Dedifferentiated amniotic fluid mesenchymal stem cell (primary cell): ENCODE measurements around the gene LENG1.
"Not testable (repeated sequence)": the region's sequence is repeated elsewhere in the genome, so short reads cannot be mapped to it uniquely, and the experiment has no call there.

ENCODE experiments used
- DNase-seq: peaks from one replicate; pipeline ENCODE4 v3.0.0-alpha.2; 2016; ENCODE audit errors: extremely low spot score

The LENG1 gene

GRCh38 chr19:54159352-54160181 lies at the start of gene LENG1:
LENG1 (minus strand) TSS chr19:54159721; CDS start chr19:54159695, 26 bp downstream.
- DNase-seq, result peak; percentile 100

- DNase-seq, result no peak
Observed at GRCh38 chr19:54208784-54209057, 49.2 kb upstream of the LENG1 start.

- no peak for DNase-seq
Observed at GRCh38 chr19:54207983-54208783, 48.7 kb upstream of the LENG1 start.

DNA sequence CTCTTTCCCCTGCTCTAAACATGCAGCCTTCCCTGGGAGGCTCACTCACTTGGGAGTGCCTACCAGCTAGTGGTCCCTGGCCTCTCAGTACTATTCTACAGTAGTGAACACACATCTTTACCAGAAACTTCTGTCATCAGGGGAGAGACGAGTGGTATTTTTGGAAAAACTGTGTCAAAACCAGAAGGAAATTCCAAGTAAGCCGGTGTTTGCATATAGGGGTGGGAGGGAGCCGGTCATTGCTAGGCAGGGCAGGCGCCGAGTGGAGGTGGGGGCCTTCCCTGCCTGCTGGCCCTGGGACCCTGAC lies 48.1 kb upstream of the LENG1 start:
- no peak for DNase-seq

DNA sequence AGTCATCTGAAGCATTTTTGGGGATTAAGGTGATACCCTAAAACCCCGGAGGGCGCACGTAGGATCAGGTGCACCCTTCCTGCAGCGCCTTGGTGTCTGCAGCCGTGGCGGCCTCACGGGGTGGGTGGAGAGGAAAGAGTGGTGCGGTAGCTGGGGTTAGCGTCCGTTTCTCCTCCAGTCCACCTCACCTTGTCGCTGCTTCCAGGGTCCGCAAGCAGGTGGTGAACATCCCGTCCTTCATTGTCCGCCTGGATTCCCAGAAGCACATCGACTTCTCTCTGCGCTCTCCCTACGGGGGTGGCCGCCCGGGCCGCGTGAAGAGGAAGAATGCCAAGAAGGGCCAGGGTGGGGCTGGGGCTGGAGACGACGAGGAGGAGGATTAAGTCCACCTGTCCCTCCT lies 47.7 kb upstream of the LENG1 start:
- DNase-seq, result not testable (repeated sequence)

- DNase-seq, result no peak
Observed at GRCh38 chr19:54206831-54207177, 47.3 kb upstream of the LENG1 start.

DNA sequence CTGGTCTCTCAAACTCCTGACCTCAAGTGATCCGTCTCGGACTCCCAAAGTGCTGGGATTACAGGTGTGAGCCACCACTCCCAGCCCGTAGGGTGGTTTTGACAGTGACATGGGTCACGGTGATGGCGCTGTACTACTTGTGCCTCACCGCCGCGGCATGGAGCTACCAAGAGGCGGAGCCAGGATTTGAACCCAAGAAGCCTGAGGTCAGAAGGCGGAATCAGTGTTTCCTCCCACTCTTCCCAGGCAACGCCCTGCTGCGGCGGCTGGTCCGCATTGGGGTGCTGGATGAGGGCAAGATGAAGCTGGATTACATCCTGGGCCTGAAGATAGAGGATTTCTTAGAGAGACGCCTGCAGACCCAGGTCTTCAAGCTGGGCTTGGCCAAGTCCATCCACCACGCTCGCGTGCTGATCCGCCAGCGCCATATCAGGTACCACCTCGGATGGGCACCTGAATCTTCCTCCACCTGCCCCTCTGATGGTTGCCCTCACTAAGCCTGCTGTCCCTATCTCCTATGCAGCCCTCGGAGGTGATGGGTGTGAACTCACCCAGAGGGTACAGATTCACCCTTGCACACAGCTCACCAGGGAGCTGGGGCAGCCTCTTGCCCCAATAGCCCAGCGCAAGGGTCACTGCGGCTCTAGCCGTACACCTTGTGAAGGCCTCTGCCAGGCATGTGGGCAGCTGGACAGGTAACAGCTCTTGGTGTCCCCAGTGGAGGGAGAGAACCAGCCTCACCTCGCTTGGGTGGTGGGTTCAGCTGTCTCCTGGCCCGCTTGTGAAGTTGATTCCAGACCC lies 46.7 kb upstream of the LENG1 start:
- no peak for DNase-seq

- no peak for DNase-seq
Observed at GRCh38 chr19:54204767-54205468, 45.4 kb upstream of the LENG1 start.

GRCh38 chr19:54203151-54203611 lies 43.7 kb upstream of the LENG1 start:
- no peak for DNase-seq

- DNase-seq, result no peak
Observed at GRCh38 chr19:54201980-54202379, 42.5 kb upstream of the LENG1 start.

GRCh38 chr19:54201172-54201701 lies 41.7 kb upstream of the LENG1 start:
- no peak for DNase-seq

DNA sequence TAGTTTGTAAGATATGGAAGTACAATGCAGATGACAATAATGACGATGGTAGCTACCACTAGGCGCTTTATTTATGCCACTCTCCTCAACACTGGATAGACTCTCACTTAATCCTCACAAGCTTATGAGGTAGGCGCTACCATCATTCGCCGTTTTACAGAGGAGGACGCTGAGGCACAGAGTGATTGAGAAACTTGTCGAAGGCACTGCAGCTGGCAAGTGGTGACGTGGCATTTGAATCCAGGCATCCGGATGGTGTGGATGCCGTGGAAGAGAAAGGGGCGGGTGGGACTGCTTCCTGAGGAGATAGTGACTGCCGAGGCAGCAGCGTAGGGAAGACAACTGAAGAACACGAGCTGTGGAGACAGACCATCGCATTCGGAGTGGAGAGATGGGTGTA lies 39.9 kb upstream of the LENG1 start:
- peak; percentile 12 for DNase-seq

DNA sequence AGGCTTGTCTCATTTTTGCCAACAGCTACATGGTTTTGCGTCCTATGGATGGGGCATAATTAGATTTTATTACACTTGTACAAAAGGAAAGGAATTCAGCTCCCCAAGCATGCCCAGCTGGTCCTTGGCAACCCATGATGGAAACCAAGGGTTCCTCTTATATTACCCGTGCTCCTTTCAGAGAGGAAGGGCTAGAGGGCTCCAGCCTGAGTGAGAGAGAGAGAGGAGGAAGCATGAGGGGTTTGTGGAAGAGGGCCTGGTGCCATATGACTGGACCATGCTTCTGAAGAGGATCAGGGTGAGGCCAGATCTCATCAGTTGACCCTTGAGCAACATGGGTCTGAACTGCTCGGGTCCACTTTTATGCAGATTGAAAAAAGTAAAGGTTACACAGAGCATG lies 37.6 kb upstream of the LENG1 start:
- DNase-seq, result no peak

- peak; percentile 6 for DNase-seq
Observed at GRCh38 chr19:54196536-54196935, 37.0 kb upstream of the LENG1 start.

- not testable (repeated sequence) for DNase-seq
Observed at GRCh38 chr19:54194463-54194862, 34.9 kb upstream of the LENG1 start.

DNA sequence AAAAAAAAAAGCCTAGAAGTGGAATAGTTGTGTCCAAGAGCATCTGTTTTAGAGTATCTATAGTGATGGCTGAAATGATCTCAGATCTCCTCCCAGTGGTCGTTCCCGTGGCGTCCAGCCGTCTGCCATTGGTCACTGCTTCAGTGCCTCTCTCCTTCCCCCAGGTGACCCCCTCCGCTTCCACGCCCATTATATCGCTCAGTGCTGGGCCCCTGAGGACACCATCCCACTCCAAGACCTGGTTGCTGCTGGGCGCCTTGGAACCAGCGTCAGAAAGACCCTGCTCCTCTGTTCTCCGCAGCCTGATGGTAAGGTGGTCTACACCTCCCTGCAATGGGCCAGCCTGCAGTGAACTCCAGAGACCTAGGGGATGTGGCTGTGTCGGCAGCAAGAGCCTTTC lies 33.5 kb upstream of the LENG1 start:
- no peak for DNase-seq

DNA sequence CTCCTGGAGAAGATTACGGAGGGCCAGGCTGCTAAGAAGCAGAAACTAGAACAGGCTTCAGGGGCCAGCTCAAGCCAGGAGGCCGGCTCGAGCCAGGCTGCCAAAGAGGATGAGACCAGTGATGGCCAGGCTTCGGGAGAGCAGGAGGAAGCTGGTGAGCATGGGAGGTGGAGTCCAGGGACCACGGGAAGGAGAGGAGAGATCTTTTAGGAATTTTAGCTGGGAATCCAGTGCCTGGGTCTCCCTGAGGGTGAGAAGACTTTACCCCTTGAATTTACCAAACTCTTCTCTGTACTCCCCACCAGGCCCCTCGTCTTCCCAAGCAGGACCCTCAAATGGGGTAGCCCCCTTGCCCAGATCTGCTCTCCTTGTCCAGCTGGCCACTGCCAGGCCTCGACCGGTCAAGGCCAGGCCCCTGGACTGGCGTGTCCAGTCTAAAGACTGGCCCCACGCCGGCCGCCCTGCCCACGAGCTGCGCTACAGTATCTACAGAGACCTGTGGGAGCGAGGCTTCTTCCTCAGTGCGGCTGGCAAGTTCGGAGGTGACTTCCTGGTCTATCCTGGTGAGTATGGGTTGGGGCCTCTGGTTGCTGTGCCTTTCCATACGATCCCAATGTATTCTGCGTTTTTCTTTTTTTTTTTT lies 32.4 kb upstream of the LENG1 start:
- no peak for DNase-seq

DNA sequence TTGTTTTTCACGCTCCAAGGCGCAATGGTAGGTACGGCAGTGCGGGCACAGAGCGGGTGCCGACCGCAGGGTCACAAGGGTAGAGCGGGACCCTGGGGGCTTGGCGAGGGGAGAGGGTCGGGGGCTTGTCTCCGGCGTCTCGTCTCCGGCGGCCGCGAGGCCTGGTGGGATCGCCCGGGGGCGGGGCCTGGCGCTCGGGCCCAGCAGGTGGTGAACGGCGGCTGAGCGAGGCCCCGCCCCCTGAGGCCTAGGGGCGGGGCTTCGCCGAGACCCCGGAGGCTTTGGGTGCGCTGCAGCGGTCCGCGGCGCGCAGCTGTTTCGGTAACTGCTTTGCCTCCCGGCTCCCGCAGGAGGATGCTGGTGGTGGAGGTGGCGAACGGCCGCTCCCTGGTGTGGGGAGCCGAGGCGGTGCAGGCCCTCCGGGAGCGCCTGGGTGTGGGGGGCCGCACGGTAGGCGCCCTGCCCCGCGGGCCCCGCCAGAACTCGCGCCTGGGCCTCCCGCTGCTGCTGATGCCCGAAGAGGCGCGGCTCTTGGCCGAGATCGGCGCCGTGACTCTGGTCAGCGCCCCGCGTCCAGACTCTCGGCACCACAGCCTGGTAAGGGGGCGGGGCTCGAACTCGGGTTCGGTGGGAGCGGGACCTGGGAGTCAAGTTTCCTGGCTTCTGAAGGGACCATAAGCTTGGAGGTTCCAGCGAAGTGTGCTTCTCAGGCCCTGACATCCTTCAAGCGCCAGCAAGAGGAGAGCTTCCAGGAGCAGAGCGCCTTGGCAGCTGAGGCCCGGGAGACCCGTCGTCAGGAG lies 31.7 kb upstream of the LENG1 start, which contains the start of gene TSEN34:
Gene TSEN34, plus strand, starts transcription at position 298 of the 800 bp plus-strand sequence. Its CDS starts 57 bp downstream, at position 355.
- peak; percentile 57 for DNase-seq

GRCh38 chr19:54190503-54191010 lies 31.0 kb upstream of the LENG1 start:
- DNase-seq, result peak; percentile 100
